Naive thymus-derived CD4-positive, alpha-beta T cell (primary cell): Measurements from ENCODE around the gene NR2C1. TPM values are rescaled to one million over a fixed set of nuclear protein-coding genes. Genes with fewer than 3 reads are reported as not detected.

Source experiments
- ATAC-seq: fragments of 150-1000 bp; cut with Tn5 transposase; 2 replicates; pipeline ENCODE4 v1.10.0; 2021; ENCODE audit warnings: mild to moderate bottlenecking, moderate library complexity
- CTCF ChIA-PET: fragments of 350-600 bp; sonication (Branson Sonifier 250); formaldehyde crosslinking; loops from one replicate; lab custom pipeline; 2021; ENCODE audit warnings: antibody characterized with exemption; lab: Charles Lee
- POLR2A ChIA-PET: fragments of 350-600 bp; sonication (Branson Sonifier 250); formaldehyde crosslinking; loops from one replicate; lab custom pipeline; 2021; ENCODE audit warnings: antibody characterized with exemption, inconsistent platforms; lab: Charles Lee
- DNase-seq, 9 donors: peaks; one replicate each; pipeline versions ENCODE4 v3.0.0 to v3.0.0-alpha.2; 2020 to 2022; ENCODE audit warnings: mixed read lengths in 1 of 9
- H3K27ac ChIP-seq: one replicate; pipeline ENCODE4 v1.7.0; 2013; ENCODE audit warnings: mild to moderate bottlenecking, low read depth, low read length, moderate library complexity
- H3K27me3 ChIP-seq, 2 donors: one replicate each; pipeline ENCODE4 v1.7.0; 2013; ENCODE audit warnings: low read length in 2 of 2, mild to moderate bottlenecking in 2 of 2, moderate library complexity in 2 of 2; ENCODE audit not compliant: control insufficient read depth in 2 of 2, insufficient read depth in 2 of 2
- H3K36me3 ChIP-seq, 3 experiments: 1 replicate in 2 of 3; 2 replicates in 1 of 3; pipeline ENCODE4 v1.7.0; 2013; ENCODE audit warnings: low read length in 3 of 3, mild to moderate bottlenecking in 3 of 3, moderate library complexity in 1 of 3; ENCODE audit not compliant: insufficient read depth in 3 of 3, control insufficient read depth in 2 of 3
- H3K4me1 ChIP-seq, 2 donors: one replicate each; pipeline ENCODE4 v1.7.0; 2013; ENCODE audit warnings: low read length in 2 of 2, mild to moderate bottlenecking in 2 of 2, moderate library complexity in 1 of 2; ENCODE audit not compliant: control insufficient read depth in 2 of 2, insufficient read depth in 2 of 2
- H3K4me3 ChIP-seq: 2 replicates; pipeline ENCODE4 v1.7.0; 2013; ENCODE audit warnings: mild to moderate bottlenecking, low read length
- H3K9me3 ChIP-seq, 3 experiments: 1 replicate in 2 of 3; 2 replicates in 1 of 3; pipeline ENCODE4 v1.7.0; 2013; ENCODE audit warnings: low read length in 3 of 3; ENCODE audit not compliant: control insufficient read depth in 2 of 3
- H3K27ac Mint-ChIP-seq, 9 donors: one replicate each; pipeline ENCODE4 v1.8.0; 2020 to 2022; ENCODE audit warnings: mixed read lengths in 9 of 9, mild to moderate bottlenecking in 8 of 9, moderate library complexity in 5 of 9, inconsistent platforms in 2 of 9
- H3K27me3 Mint-ChIP-seq, 5 donors: one replicate each; pipeline ENCODE4 v1.8.0; 2021 to 2022; ENCODE audit warnings: mixed read lengths in 5 of 5, mild to moderate bottlenecking in 1 of 5
- H3K36me3 Mint-ChIP-seq, 5 donors: one replicate each; pipeline ENCODE4 v1.8.0; 2020 to 2022; ENCODE audit warnings: mixed read lengths in 5 of 5, mild to moderate bottlenecking in 3 of 5, inconsistent platforms in 1 of 5
- H3K4me1 Mint-ChIP-seq, 7 donors: one replicate each; pipeline ENCODE4 v1.8.0; 2020 to 2022; ENCODE audit warnings: mixed read lengths in 7 of 7, mild to moderate bottlenecking in 3 of 7, inconsistent platforms in 1 of 7
- H3K4me3 Mint-ChIP-seq, 10 donors: one replicate each; pipeline ENCODE4 v1.8.0; 2020 to 2022; ENCODE audit warnings: mild to moderate bottlenecking in 10 of 10, mixed read lengths in 10 of 10, moderate library complexity in 6 of 10, inconsistent platforms in 2 of 10
- H3K9me3 Mint-ChIP-seq, 11 donors: one replicate each; pipeline ENCODE4 v1.8.0; 2020 to 2022; ENCODE audit warnings: mixed read lengths in 11 of 11, mild to moderate bottlenecking in 4 of 11, inconsistent platforms in 1 of 11, moderate library complexity in 1 of 11
- intact Hi-C, 2 donors: fragments of 100-400 bp; cut with micrococcal nuclease; formaldehyde crosslinking; loops; one replicate each; pipeline ENCODE4 v1.15.1; 2023
- polyA plus RNA-seq, 2 donors: library from polyadenylated mRNA; unstranded; fragments of 300-500 nt; fragmentation: Illumina TruSeq; gene quantifications; one replicate each; pipeline ENCODE4 v1.2.3, GENCODE V29; 2021
- total RNA-seq, 6 experiments: library from RNA in 5 of 6; stranded (reverse) in 5 of 6; gene quantifications; 1 replicate in 5 of 6; 2 replicates in 1 of 6; pipeline ENCODE4 v1.2.3 and lab custom pipeline; 2021 to 2026

Gene NR2C1
- total and polyA plus RNA-seq, 7 experiments from 2014 or later = 12.5 to 66.8 (median 40.1) TPM

GRCh38 chr12:95003921-95004272, 69.5 kb downstream of the NR2C1 start:
- Mint-ChIP-seq H3K27ac (peak overlapping the region; percentile 86 to 97 (median 95)), H3K4me3 (peak overlapping the region; percentile 87 to 97 (median 96)), H3K36me3 (peaks cover 7 to 29% (median 24%) of the 10 kb centered on the region in 5 donors), H3K27me3 (no peaks in the 10 kb centered on the region), H3K4me1 (peaks cover 34 to 74% (median 59%) of the 10 kb centered on the region in 7 donors), H3K9me3 (peaks cover 6 to 36% (median 21%) of the 10 kb centered on the region in 11 donors)
- ChIA-PET POLR2A (interaction anchor here (0.7 to 2.3 kb wide), 12 partner anchors 8 to 1184 kb away, joined by 3 to 52 read pairs (median 6); no protein-coding TSS in a partner anchor), CTCF (interaction anchor here (0.7 to 1.1 kb wide), 3 partner anchors 15 to 70 kb away, joined by 3 to 4 read pairs (median 4); no protein-coding TSS in a partner anchor)
- Histone ChIP-seq H3K4me1 (peaks cover 26 to 50% of the 10 kb centered on the region in 2 donors), H3K4me3 (peak overlapping the region; percentile 72), H3K36me3 (peaks cover 0 to 16% (median 0%) of the 10 kb centered on the region in 3 experiments), H3K27me3 (no peaks in the 10 kb centered on the region), H3K27ac (peak overlapping the region; percentile 84), H3K9me3 (peaks cover 0 to 29% (median 0%) of the 10 kb centered on the region in 3 experiments)
- ATAC-seq (no peak), DNase-seq (no peak)
- intact Hi-C loops = loop anchor here (1.0 to 10.0 kb wide), 23 partner anchors 16 to 1903 kb away; partner anchors contain the start of genes AMDHD1 (in 2 of the 2), CCDC38 (in 2 of the 2), CEP83 (in 2 of the 2) and CRADD (in 2 of the 2)

DNA sequence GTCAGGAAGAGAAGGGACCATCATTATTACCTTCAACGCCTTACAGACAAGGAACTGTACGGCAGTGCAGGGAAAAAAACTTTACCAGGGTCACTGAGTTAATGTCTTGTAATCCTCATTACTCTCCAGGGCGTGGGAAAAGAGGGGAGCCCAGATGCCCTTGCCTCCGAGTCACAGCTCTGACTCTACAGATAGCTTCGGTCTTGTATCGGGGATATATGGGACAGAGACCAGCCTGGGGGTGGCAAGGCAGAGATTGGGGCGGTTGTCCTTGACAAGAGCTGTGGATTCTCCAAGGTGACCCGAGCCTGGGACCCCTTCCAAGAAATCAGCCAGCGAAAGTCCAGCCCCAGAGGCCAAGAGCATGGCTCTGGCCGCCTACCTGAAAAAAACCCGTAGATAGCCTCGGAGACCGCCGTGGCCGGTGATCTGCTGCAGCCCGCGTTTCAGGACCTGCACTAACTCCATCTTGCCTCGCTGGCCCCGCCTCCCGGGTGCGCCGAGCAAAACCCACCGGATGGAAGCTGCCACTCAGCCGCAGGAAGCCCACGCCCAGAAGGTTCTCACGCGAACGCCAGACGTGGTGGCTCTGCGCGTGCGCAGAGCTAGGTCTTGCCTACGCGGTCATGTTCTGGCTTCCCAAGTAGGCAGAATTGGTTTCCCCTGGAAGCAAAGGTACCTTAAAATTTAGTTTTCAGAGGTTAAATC, 70.1 kb downstream of the NR2C1 start, which contains the start of gene NDUFA12:
NDUFA12 (minus strand) TSS at position 485 of the 708 bp plus-strand sequence; CDS start at position 468, 17 bp downstream.
- Histone ChIP-seq H3K36me3 (peaks cover 0 to 16% (median 0%) of the 10 kb centered on the region in 3 experiments), H3K27ac (peak within 1 kb of the TSS; percentile 84), H3K9me3 (peaks cover 0 to 23% (median 0%) of the 10 kb centered on the region in 3 experiments), H3K27me3 (no peaks in the 10 kb centered on the region), H3K4me1 (peaks cover 27 to 56% of the 10 kb centered on the region in 2 donors), H3K4me3 (peak within 1 kb of the TSS; percentile 72)
- peaks cover 39 to 79% (median 64%) of the 10 kb centered on the region in 7 donors for H3K4me1 Mint-ChIP-seq
- DNase-seq = peak; percentile 89 to 95 (median 92)
- CTCF ChIA-PET = interaction anchor here (0.5 to 1.1 kb wide), 4 partner anchors 14 to 71 kb away, joined by 3 to 5 read pairs (median 4); no protein-coding TSS in a partner anchor
- peaks cover 6 to 33% (median 19%) of the 10 kb centered on the region in 11 donors for H3K9me3 Mint-ChIP-seq
- POLR2A ChIA-PET = interaction anchor here (0.6 to 2.3 kb wide), 13 partner anchors 8 to 1184 kb away, joined by 3 to 52 read pairs (median 5); no protein-coding TSS in a partner anchor
- peak within 1 kb of the TSS; percentile 87 to 97 (median 96) for H3K4me3 Mint-ChIP-seq
- peak within 1 kb of the TSS; percentile 86 to 97 (median 95) for H3K27ac Mint-ChIP-seq
- no peaks in the 10 kb centered on the region for H3K27me3 Mint-ChIP-seq
- peaks cover 7 to 28% (median 26%) of the 10 kb centered on the region in 5 donors for H3K36me3 Mint-ChIP-seq
- peak; percentile 100 for ATAC-seq
- intact Hi-C loops = loop anchor here (1.0 to 10.0 kb wide), 23 partner anchors 15 to 1904 kb away; partner anchors contain the start of genes AMDHD1 (in 2 of the 2), CCDC38 (in 2 of the 2), CEP83 (in 2 of the 2) and CRADD (in 2 of the 2)

GRCh38 chr12:95002754-95003153, 70.7 kb downstream of the NR2C1 start:
- Histone ChIP-seq H3K9me3 (peaks cover 0 to 17% (median 0%) of the 10 kb centered on the region in 3 experiments), H3K36me3 (peaks cover 0 to 16% (median 0%) of the 10 kb centered on the region in 3 experiments), H3K4me1 (peaks cover 29 to 61% of the 10 kb centered on the region in 2 donors), H3K4me3 (peak overlapping the region; percentile 72), H3K27me3 (no peaks in the 10 kb centered on the region), H3K27ac (peak overlapping the region; percentile 84)
- peak overlapping the region; percentile 79 to 97 (median 95) for H3K27ac Mint-ChIP-seq
- H3K36me3 Mint-ChIP-seq = peaks cover 7 to 31% (median 30%) of the 10 kb centered on the region in 5 donors
- ChIA-PET CTCF (interaction anchor here (0.5 kb wide), 1 partner anchor 16 kb away, joined by 5 read pairs; no protein-coding TSS in a partner anchor), POLR2A (interaction anchor here (0.6 to 2.3 kb wide), 7 partner anchors 12 to 265 kb away, joined by 3 to 52 read pairs (median 8); no protein-coding TSS in a partner anchor)
- H3K4me1 Mint-ChIP-seq = peaks cover 43 to 86% (median 69%) of the 10 kb centered on the region in 7 donors
- DNase-seq = no peak
- peaks cover 6 to 27% (median 18%) of the 10 kb centered on the region in 11 donors for H3K9me3 Mint-ChIP-seq
- H3K4me3 Mint-ChIP-seq = peak overlapping the region; percentile 87 to 97 (median 96)
- H3K27me3 Mint-ChIP-seq = no peaks in the 10 kb centered on the region
- no peak for ATAC-seq
- intact Hi-C loops = loop anchor here (1.0 to 10.0 kb wide), 23 partner anchors 14 to 1905 kb away; partner anchors contain the start of genes AMDHD1 (in 2 of the 2), CCDC38 (in 2 of the 2), CEP83 (in 2 of the 2) and CRADD (in 2 of the 2)

DNA sequence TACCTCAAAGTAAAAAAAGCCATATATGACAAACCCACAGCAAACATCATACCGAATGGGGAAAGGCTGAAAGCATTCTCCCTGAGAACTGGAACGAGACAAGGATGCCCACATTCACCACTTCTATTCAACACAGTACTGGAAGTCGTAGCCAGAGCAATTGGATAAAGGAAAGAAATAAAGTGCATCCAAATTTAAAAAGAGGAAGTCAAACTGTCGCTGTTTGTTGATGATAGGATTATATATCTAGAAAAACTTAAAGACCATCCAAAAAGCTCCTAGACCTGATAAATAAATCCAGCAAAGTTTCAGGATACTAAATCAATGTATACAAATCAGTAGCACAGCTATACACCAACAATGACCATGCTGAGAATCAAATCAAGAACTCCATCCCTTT, 75.1 kb downstream of the NR2C1 start:
- ChIA-PET CTCF (no interaction called here), POLR2A (interaction anchor here (1.1 to 2.0 kb wide), 2 partner anchors 9 to 16 kb away, joined by 3 to 11 read pairs; no protein-coding TSS in a partner anchor)
- Mint-ChIP-seq H3K9me3 (no peaks in the 10 kb centered on the region), H3K4me3 (peak overlapping the region in 9 of 10 donors; percentile 16 to 83 (median 71)), H3K27me3 (no peaks in the 10 kb centered on the region), H3K4me1 (peaks cover 28 to 60% (median 48%) of the 10 kb centered on the region in 7 donors), H3K36me3 (peaks cover 0 to 40% (median 27%) of the 10 kb centered on the region in 5 donors), H3K27ac (peak overlapping the region in 4 of 9 donors; percentile 36 to 53 (median 48))
- H3K4me1 ChIP-seq = peaks cover 29 to 36% of the 10 kb centered on the region in 2 donors
- H3K27ac ChIP-seq = no peak overlapping the region
- DNase-seq (no peak), ATAC-seq (no peak)
- intact Hi-C loops = no loop called here
- H3K9me3 ChIP-seq = no peaks in the 10 kb centered on the region
- H3K36me3 ChIP-seq = peaks cover 0 to 37% (median 0%) of the 10 kb centered on the region in 3 experiments
- H3K27me3 ChIP-seq = no peaks in the 10 kb centered on the region
- no peak overlapping the region for H3K4me3 ChIP-seq

GRCh38 chr12:94997726-94998125, 75.7 kb downstream of the NR2C1 start:
- no peak overlapping the region for H3K27ac ChIP-seq
- H3K9me3 ChIP-seq = no peaks in the 10 kb centered on the region
- POLR2A ChIA-PET = interaction anchor here (2.0 kb wide), 1 partner anchor 8 kb away, joined by 11 read pairs; no protein-coding TSS in a partner anchor
- no peak overlapping the region for H3K27ac Mint-ChIP-seq
- H3K36me3 Mint-ChIP-seq = peaks cover 0 to 41% (median 28%) of the 10 kb centered on the region in 5 donors
- intact Hi-C loops = no loop called here
- peaks cover 0 to 39% (median 0%) of the 10 kb centered on the region in 3 experiments for H3K36me3 ChIP-seq
- no peaks in the 10 kb centered on the region for H3K27me3 Mint-ChIP-seq
- peaks cover 25 to 36% of the 10 kb centered on the region in 2 donors for H3K4me1 ChIP-seq
- no peaks in the 10 kb centered on the region for H3K9me3 Mint-ChIP-seq
- ATAC-seq (no peak), DNase-seq (no peak)
- no peak overlapping the region for H3K4me3 ChIP-seq
- peak overlapping the region in 3 of 10 donors; percentile 74 to 83 (median 76) for H3K4me3 Mint-ChIP-seq
- peaks cover 26 to 58% (median 44%) of the 10 kb centered on the region in 7 donors for H3K4me1 Mint-ChIP-seq
- CTCF ChIA-PET = interaction anchor here (0.6 kb wide), 1 partner anchor 61 kb away, joined by 3 read pairs; no protein-coding TSS in a partner anchor
- H3K27me3 ChIP-seq = no peaks in the 10 kb centered on the region

DNA sequence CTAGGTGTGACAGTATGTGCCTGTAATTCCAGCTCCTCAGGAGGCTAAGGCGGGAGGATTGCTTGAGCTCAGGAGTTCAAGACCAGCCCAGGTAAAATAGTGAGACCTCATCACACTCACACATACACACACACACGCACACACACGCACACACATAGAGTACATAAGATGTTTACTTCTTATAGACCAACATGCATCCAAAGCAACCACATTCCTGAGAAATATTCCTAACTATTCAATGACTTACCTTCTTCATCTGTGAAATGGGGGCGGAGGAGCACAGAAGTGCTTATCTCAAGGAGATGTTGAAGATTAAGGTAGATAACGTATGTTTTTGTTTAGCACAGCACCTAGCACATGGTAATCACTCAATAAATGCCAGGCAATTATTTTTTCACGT, 76.4 kb downstream of the NR2C1 start:
- Histone ChIP-seq H3K27me3 (no peaks in the 10 kb centered on the region), H3K4me3 (no peak overlapping the region), H3K36me3 (peaks cover 0 to 44% (median 4%) of the 10 kb centered on the region in 3 experiments), H3K9me3 (no peaks in the 10 kb centered on the region), H3K27ac (no peak overlapping the region), H3K4me1 (peaks cover 22 to 36% of the 10 kb centered on the region in 2 donors)
- peaks cover 26 to 61% (median 46%) of the 10 kb centered on the region in 7 donors for H3K4me1 Mint-ChIP-seq
- no peaks in the 10 kb centered on the region for H3K27me3 Mint-ChIP-seq
- no peak for DNase-seq
- H3K4me3 Mint-ChIP-seq = peak overlapping the region in 2 of 10 donors; percentile 47 to 54
- H3K27ac Mint-ChIP-seq = peak overlapping the region in 4 of 9 donors; percentile 5 to 42 (median 21)
- intact Hi-C loops = no loop called here
- H3K36me3 Mint-ChIP-seq = peaks cover 6 to 48% (median 30%) of the 10 kb centered on the region in 5 donors
- ChIA-PET POLR2A (no interaction called here), CTCF (no interaction called here)
- no peaks in the 10 kb centered on the region for H3K9me3 Mint-ChIP-seq
- ATAC-seq = no peak
